GM23338 (cell line): ENCODE data around the gene IL18BP.

Source experiments
- CTCF ChIP-seq, 2 experiments: fragments of 200-600 bp in 1 of 2; sonication (generic) in 1 of 2; conservative IDR thresholded peaks; 2 replicates each; pipeline versions ENCODE4 v1.5.1 to v1.6.1; 2016 to 2017; ENCODE audit warnings: antibody characterized with exemption in 2 of 2, low read depth in 2 of 2, mild to moderate bottlenecking in 2 of 2, moderate library complexity in 1 of 2
- EZH2 ChIP-seq: fragments of 200-600 bp; sonication (generic); IDR thresholded peaks from one replicate; pipeline ENCODE4 v1.8.0; 2017; ENCODE audit warnings: antibody characterized with exemption, mild to moderate bottlenecking, low read depth; ENCODE audit not compliant: unreplicated experiment
- JUNB ChIP-seq: IDR thresholded peaks from one replicate; pipeline ENCODE4 v1.6.1; 2016; ENCODE audit warnings: antibody characterized with exemption; ENCODE audit not compliant: unreplicated experiment
- POLR2AphosphoS5 ChIP-seq: IDR thresholded peaks from 2 replicates; pipeline ENCODE4 v1.6.1; 2016; ENCODE audit warnings: antibody characterized with exemption, low read depth
- REST ChIP-seq: IDR thresholded peaks from one replicate; pipeline ENCODE4 v1.6.1; 2018; ENCODE audit warnings: antibody characterized with exemption; ENCODE audit not compliant: unreplicated experiment

GRCh38 chr11:72000202-72000867, 1.6 kb downstream of the IL18BP start:
- TF ChIP-seq CTCF (conservative IDR thresholded peaks at IDR 0.05; ENCODE audit: low read depth in 2 of 2) = no peak
- no peak for TF ChIP-seq EZH2
- no peak for TF ChIP-seq REST
- no peak for TF ChIP-seq JUNB
- no peak for TF ChIP-seq POLR2AphosphoS5
